ENCODE data around the gene CORO6.

CORO6 gene

DNA sequence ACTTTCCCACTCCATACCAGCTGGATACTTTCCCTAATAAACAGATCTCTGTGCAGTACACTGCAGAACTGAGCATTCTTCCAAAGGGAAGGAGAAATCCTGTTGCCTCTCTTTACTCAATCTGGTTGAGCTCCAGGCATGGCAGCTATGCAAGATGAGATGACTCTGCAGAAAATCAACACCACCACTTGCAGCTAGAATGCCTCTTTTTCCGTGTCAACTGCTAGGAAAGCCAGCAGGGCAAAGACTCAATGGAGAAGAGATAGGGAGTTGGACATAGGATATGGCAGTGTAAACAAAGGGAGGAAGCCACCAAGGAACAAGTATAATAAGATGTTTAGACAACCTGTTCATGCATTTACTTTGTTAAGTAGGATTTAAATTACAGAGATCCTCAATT, 40.4 kb upstream of the CORO6 start:
- H4K20me1 ChIP-seq (ENCODE audit: insufficient read depth, low read length): no peaks in the 10 kb centered on the region
- H3K4me3 ChIP-seq (ENCODE audit: low read length): no peak overlapping the region
- no peak for TF ChIP-seq EZH2 (optimal IDR thresholded peaks at IDR 0.05; ENCODE audit: low read depth, low read length)
- TF ChIP-seq EZH2phosphoT487 (IDR thresholded peaks at IDR 0.05; ENCODE audit: low read length): no peak
- TF ChIP-seq, protein P1, sequence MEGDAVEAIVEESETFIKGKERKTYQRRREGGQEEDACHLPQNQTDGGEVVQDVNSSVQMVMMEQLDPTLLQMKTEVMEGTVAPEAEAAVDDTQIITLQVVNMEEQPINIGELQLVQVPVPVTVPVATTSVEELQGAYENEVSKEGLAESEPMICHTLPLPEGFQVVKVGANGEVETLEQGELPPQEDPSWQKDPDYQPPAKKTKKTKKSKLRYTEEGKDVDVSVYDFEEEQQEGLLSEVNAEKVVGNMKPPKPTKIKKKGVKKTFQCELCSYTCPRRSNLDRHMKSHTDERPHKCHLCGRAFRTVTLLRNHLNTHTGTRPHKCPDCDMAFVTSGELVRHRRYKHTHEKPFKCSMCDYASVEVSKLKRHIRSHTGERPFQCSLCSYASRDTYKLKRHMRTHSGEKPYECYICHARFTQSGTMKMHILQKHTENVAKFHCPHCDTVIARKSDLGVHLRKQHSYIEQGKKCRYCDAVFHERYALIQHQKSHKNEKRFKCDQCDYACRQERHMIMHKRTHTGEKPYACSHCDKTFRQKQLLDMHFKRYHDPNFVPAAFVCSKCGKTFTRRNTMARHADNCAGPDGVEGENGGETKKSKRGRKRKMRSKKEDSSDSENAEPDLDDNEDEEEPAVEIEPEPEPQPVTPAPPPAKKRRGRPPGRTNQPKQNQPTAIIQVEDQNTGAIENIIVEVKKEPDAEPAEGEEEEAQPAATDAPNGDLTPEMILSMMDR (IDR thresholded peaks at IDR 0.05; ENCODE audit: low read length): no peak
- H2AFZ ChIP-seq (ENCODE audit: low read length): no peak overlapping the region
- H3K79me2 ChIP-seq (ENCODE audit: low read length): no peaks in the 10 kb centered on the region
- H3K9me2 ChIP-seq (replicated peaks; ENCODE audit: insufficient read depth, low read length): no peaks in the 10 kb centered on the region
- H3K4me1 ChIP-seq (ENCODE audit: low read length): no peaks in the 10 kb centered on the region
- H3K27ac ChIP-seq (ENCODE audit: low read length): no peak overlapping the region
- H3F3A ChIP-seq (ENCODE audit: insufficient read depth, low read length): no peaks in the 10 kb centered on the region
- no peak overlapping the region for H3K4me2 ChIP-seq (ENCODE audit: low read depth, low read length)
- no peak overlapping the region for H3K9ac ChIP-seq (ENCODE audit: low read length)
- H3K27me3 ChIP-seq (replicated peaks; ENCODE audit: insufficient read depth, low read length): no peaks in the 10 kb centered on the region
- no peaks in the 10 kb centered on the region for H3K36me3 ChIP-seq (replicated peaks; ENCODE audit: insufficient read depth, low read length)
- DNase-seq: no peak
- no peaks in the 10 kb centered on the region for H3K9me3 ChIP-seq (replicated peaks; ENCODE audit: insufficient read depth, low read length)

DNA sequence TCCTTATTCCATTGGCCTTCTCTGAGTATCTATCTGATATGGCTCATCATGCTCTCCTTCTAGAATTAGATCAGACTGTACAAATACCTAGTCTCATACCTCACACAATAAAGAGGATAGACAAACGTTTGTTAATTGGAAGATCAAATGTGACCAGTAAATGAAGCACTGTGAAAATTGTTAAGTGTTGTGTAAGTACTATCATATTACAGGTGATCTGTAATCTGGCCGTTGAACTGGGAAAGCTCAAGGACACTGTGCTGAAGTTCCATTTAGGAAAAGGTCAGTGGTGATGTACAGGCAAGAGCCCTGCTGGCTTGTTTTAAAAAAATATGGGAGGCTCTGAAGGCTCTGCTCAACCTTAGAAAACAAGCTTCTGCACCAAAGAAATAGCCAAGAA, 38.5 kb upstream of the CORO6 start:
- Histone ChIP-seq H2AFZ (ENCODE audit: low read length) (no peak overlapping the region), H3K27ac (ENCODE audit: low read length) (no peak overlapping the region), H3K36me3 (replicated peaks; ENCODE audit: insufficient read depth, low read length) (no peaks in the 10 kb centered on the region), H3K27me3 (replicated peaks; ENCODE audit: insufficient read depth, low read length) (no peaks in the 10 kb centered on the region), H3K9me3 (replicated peaks; ENCODE audit: insufficient read depth, low read length) (no peaks in the 10 kb centered on the region), H3K4me2 (ENCODE audit: low read depth, low read length) (no peak overlapping the region), H3K79me2 (ENCODE audit: low read length) (no peaks in the 10 kb centered on the region), H4K20me1 (ENCODE audit: insufficient read depth, low read length) (no peaks in the 10 kb centered on the region), H3K9ac (ENCODE audit: low read length) (no peak overlapping the region), H3F3A (ENCODE audit: insufficient read depth, low read length) (no peaks in the 10 kb centered on the region), H3K4me3 (ENCODE audit: low read length) (no peak overlapping the region), H3K9me2 (replicated peaks; ENCODE audit: insufficient read depth, low read length) (no peaks in the 10 kb centered on the region), H3K4me1 (ENCODE audit: low read length) (no peaks in the 10 kb centered on the region)
- no peak for DNase-seq
- TF ChIP-seq EZH2 (optimal IDR thresholded peaks at IDR 0.05; ENCODE audit: low read depth, low read length) (no peak), EZH2phosphoT487 (IDR thresholded peaks at IDR 0.05; ENCODE audit: low read length) (no peak)
- TF ChIP-seq, protein P1 (IDR thresholded peaks at IDR 0.05; ENCODE audit: low read length): no peak

DNA sequence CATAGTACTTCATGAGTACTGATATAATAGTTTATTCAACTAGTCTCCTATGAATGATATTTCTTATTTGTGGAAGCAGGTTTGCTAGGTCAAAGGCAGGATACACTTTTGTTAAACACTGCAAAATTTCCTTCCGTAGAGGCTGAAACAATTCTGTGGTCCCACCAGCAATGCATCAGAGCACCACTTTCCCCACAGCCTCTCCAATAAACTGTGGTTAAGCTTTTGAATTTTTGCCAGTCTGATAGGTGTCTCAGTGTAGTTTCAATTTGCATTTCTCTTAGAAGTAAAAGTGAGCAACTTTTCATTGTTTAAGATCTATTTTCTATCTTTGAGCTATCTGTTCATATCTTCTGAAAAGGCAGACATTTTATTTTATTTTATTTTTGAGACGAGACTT, 36.4 kb upstream of the CORO6 start:
- Histone ChIP-seq H3K4me2 (ENCODE audit: low read depth, low read length) (no peak overlapping the region), H3K27me3 (replicated peaks; ENCODE audit: insufficient read depth, low read length) (no peaks in the 10 kb centered on the region), H3K4me3 (ENCODE audit: low read length) (no peak overlapping the region), H2AFZ (ENCODE audit: low read length) (no peak overlapping the region), H4K20me1 (ENCODE audit: insufficient read depth, low read length) (no peaks in the 10 kb centered on the region), H3K9me3 (replicated peaks; ENCODE audit: insufficient read depth, low read length) (no peaks in the 10 kb centered on the region), H3F3A (ENCODE audit: insufficient read depth, low read length) (no peaks in the 10 kb centered on the region), H3K27ac (ENCODE audit: low read length) (no peak overlapping the region), H3K79me2 (ENCODE audit: low read length) (no peaks in the 10 kb centered on the region), H3K36me3 (replicated peaks; ENCODE audit: insufficient read depth, low read length) (no peaks in the 10 kb centered on the region), H3K4me1 (ENCODE audit: low read length) (no peaks in the 10 kb centered on the region), H3K9ac (ENCODE audit: low read length) (no peak overlapping the region), H3K9me2 (replicated peaks; ENCODE audit: insufficient read depth, low read length) (no peaks in the 10 kb centered on the region)
- DNase-seq: no peak
- TF ChIP-seq, protein P1 (IDR thresholded peaks at IDR 0.05; ENCODE audit: low read length): no peak
- TF ChIP-seq EZH2 (optimal IDR thresholded peaks at IDR 0.05; ENCODE audit: low read depth, low read length) (no peak), EZH2phosphoT487 (IDR thresholded peaks at IDR 0.05; ENCODE audit: low read length) (no peak)
